Measurements from ENCODE around the gene PARVA.

- TF ChIP-seq CTCF (conservative IDR thresholded peaks at IDR 0.05): no peak
- TF ChIP-seq EZH2 (IDR thresholded peaks at IDR 0.05; ENCODE audit: low read depth): no peak
These were observed 58.9 kb downstream of the PARVA start for GRCh38 chr11:12436266-12436665.
